ENCODE measurements around the gene SLC25A39. TPM values are rescaled to one million over a fixed set of nuclear protein-coding genes. Genes with fewer than 3 reads are reported as not detected.

Gene SLC25A39
- total and polyA plus RNA-seq, 2 of the 13 experiments (the other 11 are each of a cell fraction or from before 2014, with no cell fraction given), result 144 to 151 TPM

DNA sequence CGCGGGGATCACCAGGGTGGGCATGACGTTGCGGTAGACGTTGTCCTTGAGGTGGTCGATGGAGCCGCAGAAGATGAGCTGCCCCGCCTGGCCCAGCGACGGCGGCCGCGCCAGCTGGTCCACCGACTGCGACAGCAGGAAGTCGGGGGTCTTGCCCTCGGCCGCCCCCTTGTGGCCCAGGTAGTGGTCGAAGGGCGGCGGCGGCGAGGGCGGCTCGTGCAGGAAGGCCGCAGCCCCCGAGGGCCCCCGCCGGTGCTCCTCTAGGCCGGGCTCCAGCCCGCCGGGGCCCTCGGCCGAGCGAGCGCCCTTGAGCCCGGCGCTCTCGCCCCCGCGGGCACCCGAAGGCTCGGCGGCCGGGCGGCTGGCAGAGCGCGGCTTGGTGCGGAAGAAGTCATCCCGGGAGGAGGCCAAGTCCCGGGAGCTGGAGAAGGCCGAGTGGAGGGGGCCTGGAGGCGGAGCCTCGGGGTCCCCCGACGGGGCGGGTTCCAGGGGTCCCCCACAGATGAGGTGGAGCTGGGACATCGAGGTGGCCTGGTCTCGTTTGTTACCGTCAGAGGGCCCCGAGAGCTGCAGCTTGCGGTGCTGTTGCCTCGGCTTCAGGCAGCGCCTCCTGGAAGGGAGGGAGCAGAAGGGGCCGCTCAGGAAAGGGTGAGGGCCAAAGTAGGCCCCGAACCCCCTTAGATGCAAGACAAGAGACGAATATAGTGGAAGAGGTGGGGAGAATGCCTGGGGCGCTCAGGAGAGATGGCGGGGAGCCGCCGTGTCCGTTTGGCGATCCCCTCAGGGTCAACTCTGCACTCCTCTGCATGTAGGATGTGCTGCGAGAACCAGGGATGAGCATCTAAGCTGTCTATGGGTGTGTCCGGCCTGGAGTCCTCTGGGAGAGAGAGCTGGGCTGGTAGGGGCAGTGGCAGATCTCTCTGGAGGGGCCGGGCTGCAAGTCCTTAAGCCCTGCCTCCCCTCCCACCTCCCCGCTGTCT lies 30.2 kb upstream of the SLC25A39 start (continued):
- TF ChIP-seq ZBTB38 (CRISPR knock-in tag; IDR thresholded peaks at IDR 0.05) (peak; percentile 36), JUND (CRISPR knock-in tag; IDR thresholded peaks at IDR 0.05) (no peak), TGIF2 (CRISPR knock-in tag; IDR thresholded peaks at IDR 0.05) (no peak), ZMYM3 (CRISPR knock-in tag; IDR thresholded peaks at IDR 0.05) (no peak), ZNF451 (CRISPR knock-in tag; IDR thresholded peaks at IDR 0.05) (0 out of 2 replicates have a peak, but pooled peaks have one; percentile 24), ZSCAN21 (CRISPR knock-in tag; IDR thresholded peaks at IDR 0.05; ENCODE audit: borderline replicate concordance) (peak; percentile 48; the same call in 1 of the 2 replicates), CBX5 (CRISPR knock-in tag; IDR thresholded peaks at IDR 0.05; ENCODE audit: borderline replicate concordance) (no peak), ZNF83 (CRISPR knock-in tag; IDR thresholded peaks at IDR 0.05; ENCODE audit: borderline replicate concordance) (no peak), SIN3A (IDR thresholded peaks at IDR 0.05; ENCODE audit: borderline replicate concordance, low read depth, low read length) (peak; percentile 36; the same call in 1 of the 2 replicates), FIP1L1 (IDR thresholded peaks at IDR 0.05; ENCODE audit: borderline replicate concordance, insufficient read depth, low read depth, low read length) (no peak), HNRNPLL (IDR thresholded peaks at IDR 0.05; ENCODE audit: low read depth, low read length, poor library complexity, severe bottlenecking) (no peak)
- TF ChIP-seq, protein P1, sequence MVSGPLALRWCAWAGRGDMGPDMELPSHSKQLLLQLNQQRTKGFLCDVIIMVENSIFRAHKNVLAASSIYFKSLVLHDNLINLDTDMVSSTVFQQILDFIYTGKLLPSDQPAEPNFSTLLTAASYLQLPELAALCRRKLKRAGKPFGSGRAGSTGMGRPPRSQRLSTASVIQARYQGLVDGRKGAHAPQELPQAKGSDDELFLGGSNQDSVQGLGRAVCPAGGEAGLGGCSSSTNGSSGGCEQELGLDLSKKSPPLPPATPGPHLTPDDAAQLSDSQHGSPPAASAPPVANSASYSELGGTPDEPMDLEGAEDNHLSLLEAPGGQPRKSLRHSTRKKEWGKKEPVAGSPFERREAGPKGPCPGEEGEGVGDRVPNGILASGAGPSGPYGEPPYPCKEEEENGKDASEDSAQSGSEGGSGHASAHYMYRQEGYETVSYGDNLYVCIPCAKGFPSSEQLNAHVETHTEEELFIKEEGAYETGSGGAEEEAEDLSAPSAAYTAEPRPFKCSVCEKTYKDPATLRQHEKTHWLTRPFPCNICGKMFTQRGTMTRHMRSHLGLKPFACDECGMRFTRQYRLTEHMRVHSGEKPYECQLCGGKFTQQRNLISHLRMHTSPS (CRISPR knock-in tag; IDR thresholded peaks at IDR 0.05; ENCODE audit: low read depth), result no peak
- TF ChIP-seq, protein P2, sequence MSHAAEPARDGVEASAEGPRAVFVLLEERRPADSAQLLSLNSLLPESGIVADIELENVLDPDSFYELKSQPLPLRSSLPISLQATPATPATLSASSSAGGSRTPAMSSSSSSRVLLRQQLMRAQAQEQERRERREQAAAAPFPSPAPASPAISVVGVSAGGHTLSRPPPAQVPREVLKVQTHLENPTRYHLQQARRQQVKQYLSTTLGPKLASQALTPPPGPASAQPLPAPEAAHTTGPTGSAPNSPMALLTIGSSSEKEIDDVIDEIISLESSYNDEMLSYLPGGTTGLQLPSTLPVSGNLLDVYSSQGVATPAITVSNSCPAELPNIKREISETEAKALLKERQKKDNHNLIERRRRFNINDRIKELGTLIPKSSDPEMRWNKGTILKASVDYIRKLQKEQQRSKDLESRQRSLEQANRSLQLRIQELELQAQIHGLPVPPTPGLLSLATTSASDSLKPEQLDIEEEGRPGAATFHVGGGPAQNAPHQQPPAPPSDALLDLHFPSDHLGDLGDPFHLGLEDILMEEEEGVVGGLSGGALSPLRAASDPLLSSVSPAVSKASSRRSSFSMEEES (CRISPR knock-in tag; IDR thresholded peaks at IDR 0.05), result no peak
- TF ChIP-seq, protein P3, sequence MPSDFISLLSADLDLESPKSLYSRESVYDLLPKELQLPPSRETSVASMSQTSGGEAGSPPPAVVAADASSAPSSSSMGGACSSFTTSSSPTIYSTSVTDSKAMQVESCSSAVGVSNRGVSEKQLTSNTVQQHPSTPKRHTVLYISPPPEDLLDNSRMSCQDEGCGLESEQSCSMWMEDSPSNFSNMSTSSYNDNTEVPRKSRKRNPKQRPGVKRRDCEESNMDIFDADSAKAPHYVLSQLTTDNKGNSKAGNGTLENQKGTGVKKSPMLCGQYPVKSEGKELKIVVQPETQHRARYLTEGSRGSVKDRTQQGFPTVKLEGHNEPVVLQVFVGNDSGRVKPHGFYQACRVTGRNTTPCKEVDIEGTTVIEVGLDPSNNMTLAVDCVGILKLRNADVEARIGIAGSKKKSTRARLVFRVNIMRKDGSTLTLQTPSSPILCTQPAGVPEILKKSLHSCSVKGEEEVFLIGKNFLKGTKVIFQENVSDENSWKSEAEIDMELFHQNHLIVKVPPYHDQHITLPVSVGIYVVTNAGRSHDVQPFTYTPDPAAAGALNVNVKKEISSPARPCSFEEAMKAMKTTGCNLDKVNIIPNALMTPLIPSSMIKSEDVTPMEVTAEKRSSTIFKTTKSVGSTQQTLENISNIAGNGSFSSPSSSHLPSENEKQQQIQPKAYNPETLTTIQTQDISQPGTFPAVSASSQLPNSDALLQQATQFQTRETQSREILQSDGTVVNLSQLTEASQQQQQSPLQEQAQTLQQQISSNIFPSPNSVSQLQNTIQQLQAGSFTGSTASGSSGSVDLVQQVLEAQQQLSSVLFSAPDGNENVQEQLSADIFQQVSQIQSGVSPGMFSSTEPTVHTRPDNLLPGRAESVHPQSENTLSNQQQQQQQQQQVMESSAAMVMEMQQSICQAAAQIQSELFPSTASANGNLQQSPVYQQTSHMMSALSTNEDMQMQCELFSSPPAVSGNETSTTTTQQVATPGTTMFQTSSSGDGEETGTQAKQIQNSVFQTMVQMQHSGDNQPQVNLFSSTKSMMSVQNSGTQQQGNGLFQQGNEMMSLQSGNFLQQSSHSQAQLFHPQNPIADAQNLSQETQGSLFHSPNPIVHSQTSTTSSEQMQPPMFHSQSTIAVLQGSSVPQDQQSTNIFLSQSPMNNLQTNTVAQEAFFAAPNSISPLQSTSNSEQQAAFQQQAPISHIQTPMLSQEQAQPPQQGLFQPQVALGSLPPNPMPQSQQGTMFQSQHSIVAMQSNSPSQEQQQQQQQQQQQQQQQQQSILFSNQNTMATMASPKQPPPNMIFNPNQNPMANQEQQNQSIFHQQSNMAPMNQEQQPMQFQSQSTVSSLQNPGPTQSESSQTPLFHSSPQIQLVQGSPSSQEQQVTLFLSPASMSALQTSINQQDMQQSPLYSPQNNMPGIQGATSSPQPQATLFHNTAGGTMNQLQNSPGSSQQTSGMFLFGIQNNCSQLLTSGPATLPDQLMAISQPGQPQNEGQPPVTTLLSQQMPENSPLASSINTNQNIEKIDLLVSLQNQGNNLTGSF (CRISPR knock-in tag; IDR thresholded peaks at IDR 0.05), result no peak
- TF ChIP-seq, protein P4, sequence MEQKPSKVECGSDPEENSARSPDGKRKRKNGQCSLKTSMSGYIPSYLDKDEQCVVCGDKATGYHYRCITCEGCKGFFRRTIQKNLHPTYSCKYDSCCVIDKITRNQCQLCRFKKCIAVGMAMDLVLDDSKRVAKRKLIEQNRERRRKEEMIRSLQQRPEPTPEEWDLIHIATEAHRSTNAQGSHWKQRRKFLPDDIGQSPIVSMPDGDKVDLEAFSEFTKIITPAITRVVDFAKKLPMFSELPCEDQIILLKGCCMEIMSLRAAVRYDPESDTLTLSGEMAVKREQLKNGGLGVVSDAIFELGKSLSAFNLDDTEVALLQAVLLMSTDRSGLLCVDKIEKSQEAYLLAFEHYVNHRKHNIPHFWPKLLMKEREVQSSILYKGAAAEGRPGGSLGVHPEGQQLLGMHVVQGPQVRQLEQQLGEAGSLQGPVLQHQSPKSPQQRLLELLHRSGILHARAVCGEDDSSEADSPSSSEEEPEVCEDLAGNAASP (CRISPR knock-in tag; IDR thresholded peaks at IDR 0.05; ENCODE audit: borderline replicate concordance), result peak; percentile 36; the same call in 1 of the 2 replicates
